Germinal center (tissue), 1 donor: ENCODE data around the gene ST7.
"Not testable (repeated sequence)": the region's sequence is repeated elsewhere in the genome, so short reads cannot be mapped to it uniquely, and the experiment has no call there.

Experiments
- DNase-seq: peaks from one replicate; pipeline ENCODE4 v3.0.0; 2012; ENCODE audit warnings: mixed read lengths, low spot score

The ST7 gene

DNA sequence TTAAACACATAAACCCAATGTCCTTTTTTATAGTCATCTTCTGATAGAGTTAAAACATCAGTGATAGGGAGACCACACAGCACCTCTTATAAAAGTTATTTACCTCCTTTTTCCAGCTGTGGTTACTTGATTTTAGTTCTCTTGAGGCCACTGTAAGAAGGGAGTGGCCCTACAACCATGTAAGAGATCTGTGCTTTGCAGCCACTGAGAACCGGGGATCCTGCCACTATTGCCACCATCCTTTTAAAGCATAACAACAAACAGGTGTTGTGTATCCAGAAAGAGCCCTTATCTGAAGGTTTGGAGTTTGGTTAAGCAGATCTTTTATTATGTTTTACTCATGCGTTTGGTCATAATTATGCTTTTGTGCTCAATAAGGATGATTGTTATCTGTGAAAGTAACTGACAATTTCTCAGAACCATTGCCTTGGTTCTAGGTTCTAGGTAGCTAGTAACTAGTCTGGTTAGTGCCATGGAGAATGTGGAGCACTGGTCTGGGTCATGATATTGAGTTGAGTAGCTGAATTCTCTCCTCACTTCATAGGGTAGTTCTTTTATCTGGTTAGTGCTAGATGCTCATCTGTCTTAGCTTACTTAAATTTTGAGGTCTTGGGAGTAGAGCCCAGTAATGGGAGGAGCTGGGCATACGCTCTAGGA, 56.5 kb downstream of the ST7 start:
- no peak for DNase-seq

DNA sequence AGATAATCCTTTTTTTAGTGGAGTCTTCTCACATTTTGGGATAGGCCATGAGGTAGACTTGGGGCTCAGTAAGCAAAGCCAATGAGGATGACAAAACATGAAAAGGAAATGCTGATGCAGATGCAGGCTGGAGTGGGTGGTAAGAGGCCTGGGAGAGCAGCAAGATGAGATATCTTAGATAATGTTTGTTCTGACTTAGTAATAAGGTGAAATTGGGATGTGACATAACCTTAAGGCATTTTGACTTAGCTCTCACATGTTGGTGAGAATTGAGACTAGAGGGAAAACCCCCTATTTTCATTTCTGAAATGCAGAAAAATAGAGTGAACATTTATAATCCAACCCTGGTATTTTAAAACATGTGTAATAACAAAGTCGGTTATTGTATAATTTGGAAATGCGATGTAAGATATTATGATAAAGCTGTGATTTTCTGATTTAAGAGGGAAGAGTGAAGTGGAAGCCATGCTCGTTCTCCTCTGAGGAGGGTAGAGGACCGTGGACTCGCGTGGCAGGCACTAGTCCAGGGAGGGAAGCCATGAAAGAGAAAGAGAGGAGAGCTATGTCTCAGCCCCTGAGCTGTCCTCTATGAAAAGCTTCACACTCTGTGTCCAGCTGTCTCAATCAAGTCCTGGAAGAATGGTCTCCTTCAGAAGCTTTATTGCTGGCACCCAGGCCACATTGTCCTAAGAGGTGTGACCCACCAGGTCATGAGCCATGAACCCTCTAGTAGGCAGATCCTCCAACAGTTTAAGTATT, 57.3 kb downstream of the ST7 start:
- no peak for DNase-seq

- peak; percentile 8 for DNase-seq
Measured at GRCh38 chr7:117011419-117012260, 58.3 kb downstream of the ST7 start.

- no peak for DNase-seq
Measured at GRCh38 chr7:117012284-117012683, 59.0 kb downstream of the ST7 start.

- peak; percentile 14 for DNase-seq
Measured at GRCh38 chr7:117012696-117013095, 59.4 kb downstream of the ST7 start.

GRCh38 chr7:117014099-117014656, 60.9 kb downstream of the ST7 start:
- DNase-seq, result no peak

GRCh38 chr7:117014673-117015133, 61.4 kb downstream of the ST7 start:
- DNase-seq, result peak; percentile 41

- DNase-seq, result no peak
Measured at GRCh38 chr7:117015258-117016184, 62.2 kb downstream of the ST7 start.

- DNase-seq, result no peak
Measured at GRCh38 chr7:117017017-117017451, 63.7 kb downstream of the ST7 start.

- no peak for DNase-seq
Measured at GRCh38 chr7:117017702-117018266, 64.5 kb downstream of the ST7 start.

GRCh38 chr7:117018713-117019112, 65.4 kb downstream of the ST7 start:
- no peak for DNase-seq

GRCh38 chr7:117019287-117019686, 66.0 kb downstream of the ST7 start:
- DNase-seq, result no peak

DNA sequence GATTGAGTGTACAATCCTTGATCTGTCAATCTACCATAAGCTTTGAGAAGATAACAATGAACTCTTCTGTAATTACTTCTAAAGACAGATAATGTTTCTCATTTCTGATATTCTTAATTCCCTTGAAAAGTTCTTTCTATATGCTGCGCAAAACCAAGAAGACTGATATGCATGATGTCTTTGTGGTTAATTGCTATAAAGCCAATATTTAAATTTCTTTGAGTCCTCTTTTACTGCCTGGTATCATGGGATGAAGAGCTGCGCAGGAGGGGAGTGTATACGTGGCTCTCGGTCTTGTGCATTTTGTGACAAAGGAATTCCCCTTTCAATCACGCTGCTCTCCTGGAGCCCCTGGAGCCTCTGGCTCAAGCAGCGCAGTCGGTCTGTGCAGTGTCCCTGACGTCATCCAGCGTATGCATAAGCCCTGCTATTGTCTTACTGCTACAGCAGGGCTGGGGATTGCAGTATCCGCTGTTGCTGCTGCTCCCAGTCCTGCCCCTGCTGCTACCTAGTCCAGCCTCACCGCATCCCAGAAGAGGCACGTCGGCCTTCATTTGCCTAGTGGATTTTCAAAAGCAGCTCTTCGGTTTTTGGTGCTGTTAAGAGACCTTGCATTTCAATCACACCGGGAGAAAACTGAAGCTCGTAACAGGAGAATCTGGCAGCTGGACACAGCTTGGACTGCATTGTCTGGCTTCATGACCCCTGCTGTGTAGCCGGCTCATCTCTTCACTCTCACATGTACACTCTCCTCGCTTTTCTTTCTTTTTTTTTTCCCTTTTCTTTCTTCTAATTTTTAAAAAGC, 66.7 kb downstream of the ST7 start:
- no peak for DNase-seq

- no peak for DNase-seq
Measured at GRCh38 chr7:117020591-117020973, 67.3 kb downstream of the ST7 start.

DNA sequence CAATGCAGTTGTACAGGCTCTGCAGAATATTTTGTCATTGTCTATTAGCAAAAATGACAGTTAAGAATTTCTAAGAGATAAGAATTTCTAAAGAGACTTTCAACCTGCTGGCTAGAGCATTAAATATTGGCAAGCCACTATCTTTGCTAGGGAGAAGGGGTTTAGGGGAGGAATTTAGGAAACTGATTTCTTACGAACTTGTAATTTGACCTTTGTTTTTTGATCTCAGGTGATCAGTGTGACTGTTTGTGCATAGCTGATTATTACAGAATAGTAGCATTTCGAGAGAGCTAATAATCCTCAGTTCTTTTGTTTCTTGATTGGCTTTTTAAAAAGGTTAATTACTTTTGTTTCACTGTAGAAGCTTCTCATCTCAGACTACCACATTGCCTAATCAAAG, 68.1 kb downstream of the ST7 start:
- no peak for DNase-seq

DNA sequence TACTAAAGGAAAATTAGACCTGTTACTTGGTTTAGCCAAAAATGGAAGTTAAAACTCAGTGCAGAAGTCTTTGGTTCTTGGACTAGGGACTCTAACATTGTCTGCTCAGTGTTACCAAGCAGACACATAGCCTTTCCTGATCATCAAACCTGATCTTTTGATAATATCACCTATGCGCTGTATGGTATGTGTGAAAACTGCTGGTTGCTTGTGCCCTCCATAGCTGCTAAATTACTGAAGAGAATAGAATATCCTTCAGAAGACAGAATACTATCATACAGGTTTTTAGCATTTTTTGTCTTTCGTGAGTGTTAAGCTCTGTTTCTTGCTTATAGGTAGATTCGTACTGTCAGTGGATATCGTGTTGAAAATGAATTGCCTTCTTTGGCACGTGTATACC, 68.7 kb downstream of the ST7 start:
- DNase-seq, result no peak

DNA sequence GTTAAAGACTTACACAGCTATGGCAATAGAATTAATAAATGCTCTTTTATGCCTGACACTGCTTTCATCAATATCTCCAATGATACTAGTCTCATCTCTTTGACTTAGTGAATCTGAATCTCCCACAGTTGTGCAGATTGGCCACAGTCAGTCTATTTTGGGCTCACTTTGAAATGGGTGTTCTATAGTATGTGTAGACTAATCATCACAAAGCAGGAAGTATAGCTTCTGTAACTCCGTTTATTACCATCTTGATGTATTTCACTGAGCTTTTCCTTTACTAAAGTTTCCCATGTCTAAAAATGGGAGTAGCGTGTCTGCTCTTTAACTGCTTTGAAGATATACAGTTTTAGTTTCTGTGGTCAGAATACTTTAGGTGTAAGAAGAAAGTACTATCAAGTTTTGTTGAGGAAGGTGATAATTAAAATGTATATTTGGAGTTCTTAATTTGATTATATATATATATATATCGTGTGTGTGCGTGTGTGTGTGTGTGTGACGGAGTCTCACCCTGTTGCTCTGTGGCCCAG, 70.1 kb downstream of the ST7 start:
- no peak for DNase-seq

DNA sequence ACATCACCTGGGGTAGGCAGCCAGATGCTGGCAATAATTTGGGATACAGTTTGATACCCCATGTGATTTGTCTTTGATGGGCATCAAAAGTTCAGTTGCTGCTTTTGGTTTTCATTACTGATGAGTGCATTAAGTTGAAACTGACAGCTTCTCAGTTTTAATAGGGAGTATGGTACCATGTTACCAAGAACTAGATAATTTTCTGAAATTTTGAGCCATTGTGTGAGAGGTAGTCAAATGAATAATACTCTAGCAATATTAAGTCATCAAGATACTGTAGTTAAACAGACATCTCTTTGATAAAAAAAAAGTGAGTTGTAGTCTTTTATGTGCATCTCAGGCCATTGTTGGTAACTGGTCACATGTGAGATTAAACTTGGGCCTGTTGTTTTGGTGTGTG, 71.5 kb downstream of the ST7 start:
- DNase-seq, result no peak

DNA sequence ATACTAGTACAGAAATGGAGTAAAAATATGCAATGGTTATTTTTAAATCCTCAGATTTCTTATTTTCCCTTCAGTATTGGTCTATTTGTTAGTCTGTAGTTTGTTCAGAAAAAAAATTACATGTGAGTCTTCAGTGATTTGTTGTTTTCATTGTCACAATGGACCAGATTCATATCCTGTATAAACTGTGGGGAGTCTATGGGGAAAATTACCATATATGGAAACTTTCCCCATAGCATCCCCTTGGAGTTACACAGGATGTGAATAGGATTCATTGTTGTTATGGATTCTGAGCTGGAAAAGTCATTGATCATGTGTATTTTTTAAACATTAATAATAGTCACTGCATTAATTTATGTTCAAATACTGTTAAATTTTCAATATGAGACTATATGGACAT, 72.6 kb downstream of the ST7 start:
- DNase-seq, result no peak

GRCh38 chr7:117030346-117030745, 77.0 kb downstream of the ST7 start:
- DNase-seq, result not testable (repeated sequence)
